D721Med (cell line): ENCODE data around the gene DICER1.

Experiments used
- DNase-seq: peaks from one replicate; pipeline ENCODE4 v3.0.0; 2011; ENCODE audit warnings: low spot score; ENCODE audit not compliant: insufficient read length
- FAIRE-seq: peaks from 2 replicates; lab custom pipeline; 2011; peaks lifted over from hg19 to GRCh38; lab: Jason Lieb, UNC
- CTCF ChIP-seq: IDR thresholded peaks from 2 replicates; pipeline ENCODE4 v1.5.1; 2012; ENCODE audit warnings: mild to moderate bottlenecking, control low read depth; ENCODE audit not compliant: insufficient read depth; ENCODE audit errors: missing control alignments

The DICER1 gene

GRCh38 chr14:95073947-95074346, 83.4 kb downstream of the DICER1 start:
- no peak for DNase-seq
- TF ChIP-seq CTCF = no peak

GRCh38 chr14:95072310-95072905, 84.9 kb downstream of the DICER1 start:
- no peak for TF ChIP-seq CTCF
- FAIRE-seq = no peak
- DNase-seq = no peak

More at GRCh38 chr14:95073947-95074346, 83.4 kb downstream of the DICER1 start:
- no peak for FAIRE-seq

GRCh38 chr14:95071649-95072280, 85.6 kb downstream of the DICER1 start:
- DNase-seq (peak; percentile 38), FAIRE-seq (no peak)
- no peak for TF ChIP-seq CTCF

GRCh38 chr14:95070748-95071435, 86.4 kb downstream of the DICER1 start:
- no peak for DNase-seq
- no peak for FAIRE-seq
- TF ChIP-seq CTCF = no peak

- FAIRE-seq = no peak
- no peak for TF ChIP-seq CTCF
- no peak for DNase-seq
These were observed 87.8 kb downstream of the DICER1 start for GRCh38 chr14:95069547-95069946.

GRCh38 chr14:95069018-95069417, 88.3 kb downstream of the DICER1 start:
- FAIRE-seq (no peak), DNase-seq (no peak)
- no peak for TF ChIP-seq CTCF

- DNase-seq (no peak), FAIRE-seq (no peak)
These were observed 88.8 kb downstream of the DICER1 start for GRCh38 chr14:95068521-95068920.

More at GRCh38 chr14:95068521-95068920, 88.8 kb downstream of the DICER1 start:
- TF ChIP-seq CTCF = no peak
